MCF 10A (cell line): ENCODE measurements around the gene ZNF532. TPM values are rescaled to one million over a fixed set of nuclear protein-coding genes. Genes with fewer than 3 reads are reported as not detected.
"Not testable (repeated sequence)": the region's sequence is repeated elsewhere in the genome, so short reads cannot be mapped to it uniquely, and the experiment has no call there.

Experiments used
- BruUV-seq: library from RNA; stranded (reverse); fragments of 400-500 nt; replicated peaks from 2 replicates; lab custom pipeline; 2021; lab: Mats Ljungman, UMichigan
- CTCF ChIA-PET: fragments of 300-600 bp; sonication (Branson Sonifier 250); formaldehyde crosslinking; extraction: SDS; loops from one replicate; lab custom pipeline; 2021; ENCODE audit warnings: antibody characterized with exemption, inconsistent platforms; lab: Yijun Ruan, JAX
- POLR2A ChIA-PET: fragments of 300-600, 350-650 bp; sonication (Branson Sonifier 250); formaldehyde crosslinking; extraction: SDS; loops from one replicate; lab custom pipeline; 2020; ENCODE audit warnings: antibody characterized with exemption, inconsistent platforms; lab: Yijun Ruan, JAX
- DNase-seq: peaks from one replicate; pipeline ENCODE4 v3.0.0-alpha.2; 2018; ENCODE audit not compliant: unreplicated experiment
- H3K27ac Mint-ChIP-seq: one replicate; pipeline ENCODE4 v1.8.0; 2022; ENCODE audit warnings: mild to moderate bottlenecking, low read depth, mixed read lengths; ENCODE audit not compliant: unreplicated experiment
- H3K27me3 Mint-ChIP-seq: one replicate; pipeline ENCODE4 v1.8.0; 2022; ENCODE audit warnings: mixed read lengths; ENCODE audit not compliant: insufficient read depth, unreplicated experiment
- H3K36me3 Mint-ChIP-seq: one replicate; pipeline ENCODE4 v1.8.0; 2022; ENCODE audit warnings: mild to moderate bottlenecking, moderate library complexity, mixed read lengths; ENCODE audit not compliant: insufficient read depth, unreplicated experiment
- H3K4me1 Mint-ChIP-seq: one replicate; pipeline ENCODE4 v1.8.0; 2022; ENCODE audit warnings: mixed read lengths; ENCODE audit not compliant: insufficient read depth, unreplicated experiment
- H3K4me3 Mint-ChIP-seq: one replicate; pipeline ENCODE4 v1.8.0; 2022; ENCODE audit warnings: mild to moderate bottlenecking, moderate library complexity, mixed read lengths; ENCODE audit not compliant: unreplicated experiment
- H3K9me3 Mint-ChIP-seq: one replicate; pipeline ENCODE4 v1.8.0; 2022; ENCODE audit warnings: mixed read lengths; ENCODE audit not compliant: unreplicated experiment
- intact Hi-C: fragments of 100-400 bp; cut with micrococcal nuclease; formaldehyde crosslinking; loops from 2 replicates; pipeline ENCODE4 v1.14.1; 2022
- total RNA-seq: library from RNA; stranded (reverse); gene quantifications from 2 replicates; pipeline ENCODE4 v1.2.3, GENCODE V29; 2022
- TF ChIP-seq, protein P1 (sequence below): fragments of 200-600 bp; IDR thresholded peaks from one replicate; pipeline ENCODE4 v1.8.0; 2022; ENCODE audit warnings: antibody characterized with exemption, mild to moderate bottlenecking; ENCODE audit not compliant: unreplicated experiment

ZNF532 gene
- total RNA-seq, 1 experiment from 2014 or later = 64.1 TPM

DNA sequence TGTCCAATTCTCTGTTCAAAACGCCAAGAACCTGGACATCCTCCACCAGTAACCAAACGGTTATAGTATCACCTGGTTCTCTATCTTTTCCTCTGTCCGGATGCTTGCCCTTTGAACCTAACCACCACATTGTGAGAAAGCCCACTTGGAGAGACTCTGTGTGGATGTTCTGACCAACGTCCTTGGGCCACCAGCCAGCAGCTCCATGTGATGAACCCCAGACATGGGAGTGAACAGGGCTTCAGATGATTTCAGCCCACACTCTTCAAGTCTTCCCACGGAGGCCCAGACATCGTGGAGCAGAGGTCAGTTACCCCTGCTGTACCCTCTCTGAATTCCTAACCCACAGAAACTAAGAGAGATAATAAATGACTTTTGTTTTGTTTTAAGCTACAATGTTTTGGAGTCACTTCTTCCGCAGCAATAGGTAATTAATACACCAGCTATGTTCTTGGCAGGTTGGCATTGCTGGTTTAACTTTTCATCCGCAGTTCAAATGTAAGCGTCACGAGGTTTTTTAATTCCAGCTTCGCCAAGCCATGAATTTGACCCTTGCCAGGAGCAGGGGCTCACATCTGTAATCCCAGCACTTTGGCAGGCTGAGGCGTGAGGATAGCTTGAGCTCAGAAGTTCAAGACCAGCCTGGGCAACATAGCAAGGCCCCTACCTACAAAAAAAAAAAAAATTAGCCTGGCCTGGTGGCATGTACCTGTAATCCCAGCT lies 36.1 kb upstream of the ZNF532 start:
- Mint-ChIP-seq H3K36me3 (no peaks in the 10 kb centered on the region), H3K27ac (no peak overlapping the region), H3K4me3 (no peak overlapping the region), H3K4me1 (peaks cover 4% of the 10 kb centered on the region), H3K27me3 (no peaks in the 10 kb centered on the region), H3K9me3 (no peaks in the 10 kb centered on the region)
- POLR2A ChIA-PET = no interaction called here
- TF ChIP-seq, protein P1, sequence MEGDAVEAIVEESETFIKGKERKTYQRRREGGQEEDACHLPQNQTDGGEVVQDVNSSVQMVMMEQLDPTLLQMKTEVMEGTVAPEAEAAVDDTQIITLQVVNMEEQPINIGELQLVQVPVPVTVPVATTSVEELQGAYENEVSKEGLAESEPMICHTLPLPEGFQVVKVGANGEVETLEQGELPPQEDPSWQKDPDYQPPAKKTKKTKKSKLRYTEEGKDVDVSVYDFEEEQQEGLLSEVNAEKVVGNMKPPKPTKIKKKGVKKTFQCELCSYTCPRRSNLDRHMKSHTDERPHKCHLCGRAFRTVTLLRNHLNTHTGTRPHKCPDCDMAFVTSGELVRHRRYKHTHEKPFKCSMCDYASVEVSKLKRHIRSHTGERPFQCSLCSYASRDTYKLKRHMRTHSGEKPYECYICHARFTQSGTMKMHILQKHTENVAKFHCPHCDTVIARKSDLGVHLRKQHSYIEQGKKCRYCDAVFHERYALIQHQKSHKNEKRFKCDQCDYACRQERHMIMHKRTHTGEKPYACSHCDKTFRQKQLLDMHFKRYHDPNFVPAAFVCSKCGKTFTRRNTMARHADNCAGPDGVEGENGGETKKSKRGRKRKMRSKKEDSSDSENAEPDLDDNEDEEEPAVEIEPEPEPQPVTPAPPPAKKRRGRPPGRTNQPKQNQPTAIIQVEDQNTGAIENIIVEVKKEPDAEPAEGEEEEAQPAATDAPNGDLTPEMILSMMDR = no peak
- intact Hi-C loops = no loop called here
- no peak for DNase-seq
- CTCF ChIA-PET = interaction anchor here (0.6 to 1.3 kb wide), 3 partner anchors 15 to 1909 kb away, joined by 3 to 6 read pairs (median 5); no protein-coding TSS in a partner anchor
- BruUV-seq = no TSS peak

DNA sequence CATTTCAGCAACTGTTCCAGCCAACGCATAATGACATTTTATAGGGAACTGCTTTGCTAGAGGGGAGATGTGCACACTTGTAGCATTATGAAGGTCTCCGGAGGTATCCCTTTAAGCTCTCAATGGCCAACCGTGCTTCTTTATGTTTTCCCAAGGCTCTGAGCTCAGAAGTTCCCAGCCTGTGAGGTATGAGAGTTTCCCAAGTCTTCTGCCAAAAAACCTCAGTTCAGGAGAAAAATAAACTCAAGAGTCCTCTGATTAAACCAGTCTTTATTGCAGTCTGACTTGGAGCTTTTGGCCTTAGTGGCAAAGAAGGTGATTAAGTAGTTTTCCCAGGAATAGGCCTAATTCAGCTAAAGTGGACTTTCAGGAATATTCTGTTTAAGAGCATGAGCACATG lies 35.4 kb upstream of the ZNF532 start:
- CTCF ChIA-PET = interaction anchor here (0.6 to 1.3 kb wide), 4 partner anchors 14 to 1909 kb away, joined by 3 to 6 read pairs (median 4); no protein-coding TSS in a partner anchor
- POLR2A ChIA-PET = no interaction called here
- no TSS peak for BruUV-seq

DNA sequence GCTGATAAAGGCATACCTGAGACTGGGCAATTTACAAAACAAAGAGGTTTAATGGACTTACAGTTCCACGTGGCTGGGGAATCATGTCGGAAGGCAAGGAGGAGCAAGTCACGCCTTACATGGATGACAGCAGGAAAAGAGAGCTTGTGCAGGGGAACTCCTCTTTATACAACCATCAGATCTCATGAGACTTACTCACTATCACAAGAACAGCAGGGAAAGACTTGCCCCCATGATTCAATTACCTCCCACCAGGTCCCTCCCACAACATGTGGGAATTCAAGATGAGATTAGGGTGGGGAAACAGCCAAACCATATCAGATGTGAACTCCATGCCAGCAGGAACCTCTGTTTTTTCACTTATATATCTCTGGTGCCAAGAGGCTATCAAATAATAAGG lies 34.8 kb upstream of the ZNF532 start:
- POLR2A ChIA-PET, DNase-seq, H3K27ac Mint-ChIP-seq, H3K27me3 Mint-ChIP-seq, H3K4me3 Mint-ChIP-seq, BruUV-seq, H3K36me3 Mint-ChIP-seq, H3K9me3 Mint-ChIP-seq, H3K4me1 Mint-ChIP-seq, intact Hi-C loops: not testable (repeated sequence)
- CTCF ChIA-PET = interaction anchor here (0.7 to 1.3 kb wide), 3 partner anchors 13 to 1277 kb away, joined by 3 to 6 read pairs (median 3); no protein-coding TSS in a partner anchor

More for the DNA sequence above, 35.4 kb upstream of the ZNF532 start:
- no peak for DNase-seq
- H3K4me3 Mint-ChIP-seq = no peak overlapping the region
- no peak overlapping the region for H3K27ac Mint-ChIP-seq
- H3K27me3 Mint-ChIP-seq = no peaks in the 10 kb centered on the region
- H3K4me1 Mint-ChIP-seq = peaks cover 4% of the 10 kb centered on the region
- intact Hi-C loops = no loop called here
- H3K9me3 Mint-ChIP-seq = no peaks in the 10 kb centered on the region
- H3K36me3 Mint-ChIP-seq = no peaks in the 10 kb centered on the region
- TF ChIP-seq, protein P1 = no peak

DNA sequence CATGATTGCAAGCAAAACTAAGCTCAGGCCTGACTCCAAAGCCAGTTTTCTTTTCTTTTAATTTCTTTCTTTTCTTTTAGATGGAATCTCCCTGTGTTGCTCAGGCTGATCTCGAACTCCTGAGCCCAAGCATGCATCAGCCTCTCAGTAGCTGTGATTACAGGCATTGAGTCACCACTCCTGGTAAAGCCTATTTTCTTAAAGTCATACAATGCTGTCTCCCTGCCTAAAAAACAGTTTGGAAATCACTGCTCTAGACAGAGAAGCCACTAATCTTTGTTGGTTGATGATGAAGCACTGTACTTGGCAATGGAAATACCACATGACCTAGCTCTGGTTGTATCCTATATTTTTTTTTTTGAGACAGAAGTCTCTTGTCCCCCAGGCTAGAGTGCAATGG lies 33.1 kb upstream of the ZNF532 start:
- TF ChIP-seq, protein P1 = no peak
- H3K27ac Mint-ChIP-seq = no peak overlapping the region
- no TSS peak for BruUV-seq

More for the DNA sequence above, 33.1 kb upstream of the ZNF532 start:
- Mint-ChIP-seq H3K27me3 (no peaks in the 10 kb centered on the region), H3K9me3 (no peaks in the 10 kb centered on the region), H3K36me3 (no peaks in the 10 kb centered on the region), H3K4me1 (no peaks in the 10 kb centered on the region), H3K4me3 (no peak overlapping the region)
- DNase-seq = peak; percentile 12
- intact Hi-C loops = no loop called here
- CTCF ChIA-PET = interaction anchor here (0.7 kb wide), 2 partner anchors 227 to 239 kb away, joined by 3 to 5 read pairs; no protein-coding TSS in a partner anchor
- POLR2A ChIA-PET = no interaction called here
